Body of pancreas (tissue), 4 donors: ENCODE measurements around the gene MISP. TPM values are rescaled to one million over a fixed set of nuclear protein-coding genes. Genes with fewer than 3 reads are reported as not detected.

Source experiments
- ATAC-seq: fragments of 150-250 bp; one replicate; pipeline ENCODE4 v1.9.1; 2016
- DNase-seq, 4 donors: peaks; one replicate each; pipeline ENCODE4 v3.0.0-alpha.2; 2019
- H3K27ac ChIP-seq, 4 donors: fragments of 200-600 bp; sonication (generic); 1 replicate in 3 of 4; 2 replicates in 1 of 4; pipeline versions ENCODE4 v1.5.1 to v1.6.1; 2016 to 2019; ENCODE audit warnings: mild to moderate bottlenecking in 1 of 4, mixed read lengths in 1 of 4, moderate library complexity in 1 of 4
- H3K27me3 ChIP-seq, 2 donors: fragments of 200-600 bp; sonication (generic); one replicate each; pipeline ENCODE4 v1.6.0; 2016; ENCODE audit warnings: mild to moderate bottlenecking in 1 of 2
- H3K36me3 ChIP-seq, 2 donors: fragments of 200-600 bp; sonication (generic); replicated peaks in 1 of 2; 2 replicates each; pipeline ENCODE4 v1.5.1; 2016; ENCODE audit warnings: low read depth in 2 of 2; ENCODE audit not compliant: insufficient read depth in 1 of 2
- H3K4me1 ChIP-seq: fragments of 200-600 bp; sonication (generic); one replicate; pipeline ENCODE4 v1.6.0; 2016
- H3K4me3 ChIP-seq, 2 donors: fragments of 200-600 bp; sonication (generic); 1 replicate in 1 of 2; 2 replicates in 1 of 2; pipeline ENCODE4 v1.5.1; 2016 to 2019
- H3K9me3 ChIP-seq, 3 donors: fragments of 200-600 bp; sonication (generic); 1 replicate in 2 of 3; 2 replicates in 1 of 3; pipeline ENCODE4 v1.5.1; 2016
- CTCF ChIP-seq, 7 experiments: fragments of 450-650 bp in 4 of 7; fragments of 200-600 bp in 3 of 7; sonication (generic) in 3 of 7; IDR thresholded peaks; one replicate each; pipeline ENCODE4 v1.5.1; 2016 to 2019; ENCODE audit warnings: antibody characterized with exemption in 7 of 7
- POLR2A ChIP-seq, 3 donors: fragments of 450-650 bp; IDR thresholded peaks; one replicate each; pipeline ENCODE4 v1.6.1; 2016; ENCODE audit warnings: antibody characterized with exemption in 3 of 3, mild to moderate bottlenecking in 2 of 3
- WGBS, 2 donors: methylation state at CpG; one replicate each; pipeline ENCODE4 v1.1.5; 2017; 5-methylcytosine and 5-hydroxymethylcytosine counted together
- intact Hi-C: fragments of 100-400 bp; cut with DNase I; formaldehyde crosslinking; loops from one replicate; pipeline ENCODE4 v1.15.1; 2023
- total RNA-seq, 2 donors: library from RNA; depleted of rRNA; stranded (reverse); fragments of >200 nt; gene quantifications; one replicate each; pipeline ENCODE4 v1.1.0, GENCODE V29; 2016

The MISP gene
- total RNA-seq, 2 donors from 2014 or later = 0.99 to 3.4 TPM

- H3K4me3 ChIP-seq = no peak overlapping the region
- DNase-seq = no peak
- H3K27me3 ChIP-seq = peaks cover 0 to 7% of the 10 kb centered on the region in 2 donors
- intact Hi-C loops = no loop called here
- peaks cover 0 to 6% (median 0%) of the 10 kb centered on the region in 3 donors for H3K9me3 ChIP-seq
- TF ChIP-seq CTCF (IDR thresholded peaks at IDR 0.05) = no peak
- no peak for TF ChIP-seq POLR2A (IDR thresholded peaks at IDR 0.05)
- no peak for ATAC-seq
- WGBS, 2 donors = 7 to 24% methylated on average over 16 to 56 of the region's 79 CpGs
- H3K27ac ChIP-seq = no peak overlapping the region
- H3K4me1 ChIP-seq = peaks cover 11% of the 10 kb centered on the region
- no peaks in the 10 kb centered on the region for H3K36me3 ChIP-seq
Measured at GRCh38 chr19:719636-720344, 31.1 kb upstream of the MISP start.

GRCh38 chr19:720345-721160, 30.4 kb upstream of the MISP start:
- no peak overlapping the region for H3K27ac ChIP-seq
- no peak overlapping the region for H3K4me3 ChIP-seq
- H3K27me3 ChIP-seq = peaks cover 0 to 7% of the 10 kb centered on the region in 2 donors
- H3K9me3 ChIP-seq = peaks cover 0 to 2% (median 0%) of the 10 kb centered on the region in 3 donors
- no peak for TF ChIP-seq CTCF (IDR thresholded peaks at IDR 0.05)
- TF ChIP-seq POLR2A (IDR thresholded peaks at IDR 0.05) = no peak
- intact Hi-C loops = no loop called here
- 19% methylated on average over 30 of the region's 58 CpGs; no CpG with 5 or more reads in 1 of the 2 donors for WGBS, 2 donors
- ATAC-seq (no peak), DNase-seq (no peak)
- no peaks in the 10 kb centered on the region for H3K36me3 ChIP-seq
- H3K4me1 ChIP-seq = peaks cover 11% of the 10 kb centered on the region

- WGBS, 2 donors = 68 to 73% methylated on average over 10 to 17 of the region's 17 CpGs
- ATAC-seq = no peak
- TF ChIP-seq CTCF (IDR thresholded peaks at IDR 0.05) (no peak), POLR2A (IDR thresholded peaks at IDR 0.05) (no peak)
- Histone ChIP-seq H3K9me3 (no peaks in the 10 kb centered on the region), H3K27me3 (peaks cover 0 to 7% of the 10 kb centered on the region in 2 donors), H3K4me1 (peaks cover 11% of the 10 kb centered on the region), H3K4me3 (no peak overlapping the region), H3K36me3 (no peaks in the 10 kb centered on the region), H3K27ac (no peak overlapping the region)
- DNase-seq = no peak
- intact Hi-C loops = no loop called here
Measured at GRCh38 chr19:722553-723101, 28.3 kb upstream of the MISP start.

- DNase-seq = no peak
- no peak overlapping the region for H3K27ac ChIP-seq
- TF ChIP-seq CTCF (IDR thresholded peaks at IDR 0.05) (no peak), POLR2A (IDR thresholded peaks at IDR 0.05) (no peak)
Measured at GRCh38 chr19:723247-723646, 27.7 kb upstream of the MISP start.

More at GRCh38 chr19:723247-723646, 27.7 kb upstream of the MISP start:
- Histone ChIP-seq H3K36me3 (no peaks in the 10 kb centered on the region), H3K9me3 (no peaks in the 10 kb centered on the region), H3K4me3 (no peak overlapping the region), H3K27me3 (peaks cover 0 to 7% of the 10 kb centered on the region in 2 donors), H3K4me1 (peaks cover 11% of the 10 kb centered on the region)
- intact Hi-C loops = no loop called here
- 70 to 71% methylated on average over 11 to 13 of the region's 13 CpGs for WGBS, 2 donors
- no peak for ATAC-seq
